ENCODE results near the gene SORCS2. TPM values are rescaled to one million over a fixed set of nuclear protein-coding genes. Genes with fewer than 3 reads are reported as not detected.

The SORCS2 gene
- total RNA-seq, 6 experiments from 2014 or later: 0.18 to 6.2 (median 3.1) TPM

- H3K9me3 ChIP-seq: no peaks in the 10 kb centered on the region
- no peak overlapping the region for H3K27ac ChIP-seq
- no peaks in the 10 kb centered on the region for H3K27me3 ChIP-seq
- H3K4me3 ChIP-seq: no peak overlapping the region
- 100% methylated on average over 1 of the region's 12 CpGs for WGBS (ENCODE audit: insufficient coverage, low coverage, low lambda C conversion rate, missing lambda C conversion rate)
- ATAC-seq (no peak), DNase-seq (no peak)
- intact Hi-C loops (cut with DNase I): no loop called here
- TF ChIP-seq CTCF (IDR thresholded peaks at IDR 0.05) (no peak), POLR2A (IDR thresholded peaks at IDR 0.05) (no peak)
- H3K4me1 ChIP-seq: no peaks in the 10 kb centered on the region
- no peaks in the 10 kb centered on the region for H3K36me3 ChIP-seq
These were observed 46.1 kb downstream of the SORCS2 start for GRCh38 chr4:7238300-7238960.

DNA sequence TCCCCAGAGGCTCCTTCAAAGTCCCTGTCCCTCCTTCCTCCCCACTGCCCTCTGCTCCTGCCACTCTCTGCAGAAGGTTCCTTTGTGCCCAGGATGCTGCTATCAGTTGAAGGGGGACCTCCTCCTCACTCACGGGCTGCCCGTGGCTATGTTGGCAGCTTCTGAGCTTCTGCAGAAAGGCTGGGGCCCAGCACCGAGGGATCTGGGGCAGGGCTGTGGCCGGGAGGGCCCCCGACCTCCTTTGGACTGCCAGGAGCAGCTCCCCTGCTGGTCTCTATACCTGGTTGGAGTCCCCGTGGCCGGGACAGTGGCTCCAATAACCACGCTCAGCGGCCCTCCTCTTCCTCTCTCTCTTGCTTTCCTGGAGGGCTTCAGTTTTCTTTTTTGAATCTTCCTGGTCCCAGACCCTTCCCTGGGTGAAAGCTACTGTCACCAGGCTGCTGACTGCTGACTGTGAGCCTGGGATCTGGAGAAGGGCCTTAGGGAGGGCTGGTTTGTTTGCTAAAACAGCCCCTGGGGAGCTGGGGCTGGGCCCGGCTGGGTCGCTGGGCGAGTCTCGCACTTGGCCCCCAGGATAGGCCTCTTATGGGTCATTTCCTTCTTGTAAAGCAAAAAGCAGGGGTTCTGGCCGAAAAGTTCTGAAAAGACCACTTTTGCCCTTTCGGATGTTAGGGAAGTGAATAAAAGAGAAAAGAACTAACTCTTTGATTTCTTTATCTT, 46.9 kb downstream of the SORCS2 start:
- no peaks in the 10 kb centered on the region for H3K36me3 ChIP-seq
- no peak for DNase-seq
- intact Hi-C loops (cut with DNase I): no loop called here
- H3K27me3 ChIP-seq: no peaks in the 10 kb centered on the region
- TF ChIP-seq POLR2A (IDR thresholded peaks at IDR 0.05) (no peak), CTCF (IDR thresholded peaks at IDR 0.05) (no peak)
- H3K9me3 ChIP-seq: no peaks in the 10 kb centered on the region
- H3K4me3 ChIP-seq: no peak overlapping the region
- H3K4me1 ChIP-seq: no peaks in the 10 kb centered on the region
- ATAC-seq: no peak
- H3K27ac ChIP-seq: no peak overlapping the region
- WGBS (ENCODE audit: insufficient coverage, low coverage, low lambda C conversion rate, missing lambda C conversion rate): 68% methylated on average over 7 of the region's 15 CpGs

DNA sequence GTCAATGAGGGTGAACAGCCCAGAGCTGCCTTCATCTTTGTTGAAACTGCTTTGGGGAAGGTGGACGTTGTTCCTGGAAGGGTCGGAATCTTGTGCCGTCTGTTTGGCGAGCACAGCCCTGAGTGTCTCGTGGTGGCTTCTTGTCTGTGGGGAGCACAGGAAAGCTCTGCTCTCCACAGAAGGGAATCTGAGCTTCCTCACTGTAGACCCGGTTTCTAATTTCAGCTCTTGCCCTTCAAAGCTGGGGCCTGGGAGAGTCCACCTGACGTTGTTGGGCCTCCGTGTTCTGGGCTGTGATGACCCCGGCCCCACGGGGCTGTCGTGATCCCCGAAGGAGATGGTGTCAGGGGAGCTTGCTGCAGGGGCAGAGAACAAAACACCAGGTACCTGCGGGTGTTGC, 47.5 kb downstream of the SORCS2 start:
- Histone ChIP-seq H3K36me3 (no peaks in the 10 kb centered on the region), H3K4me3 (no peak overlapping the region), H3K4me1 (no peaks in the 10 kb centered on the region), H3K27ac (no peak overlapping the region), H3K27me3 (no peaks in the 10 kb centered on the region), H3K9me3 (no peaks in the 10 kb centered on the region)
- DNase-seq (no peak), ATAC-seq (no peak)
- 77% methylated on average over 3 of the region's 13 CpGs for WGBS (ENCODE audit: insufficient coverage, low coverage, low lambda C conversion rate, missing lambda C conversion rate)
- intact Hi-C loops (cut with DNase I): no loop called here
- TF ChIP-seq CTCF (IDR thresholded peaks at IDR 0.05) (no peak), POLR2A (IDR thresholded peaks at IDR 0.05) (no peak)

DNA sequence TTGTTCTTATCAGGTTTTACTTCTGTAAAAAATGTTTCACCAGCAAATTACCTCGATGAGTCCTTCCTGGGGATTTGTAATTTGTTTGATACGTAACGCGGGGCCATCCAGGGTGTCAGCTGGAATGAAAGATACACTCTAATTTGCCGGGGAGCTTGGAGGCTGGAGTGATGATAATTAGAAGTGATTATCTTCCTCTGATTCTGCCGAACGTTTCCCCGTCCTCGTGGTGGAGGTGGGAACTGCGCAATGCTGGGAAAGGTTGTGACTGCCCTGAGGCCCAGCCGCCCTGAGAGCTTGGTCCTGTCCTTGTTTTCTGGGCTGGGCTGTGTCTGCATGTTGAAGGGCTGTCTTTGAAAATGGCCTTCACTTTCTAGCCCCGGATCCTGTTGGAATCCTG, 48.0 kb downstream of the SORCS2 start:
- intact Hi-C loops (cut with DNase I): no loop called here
- 71% methylated on average over 6 of the region's 12 CpGs for WGBS (ENCODE audit: insufficient coverage, low coverage, low lambda C conversion rate, missing lambda C conversion rate)
- H3K36me3 ChIP-seq: no peaks in the 10 kb centered on the region
- H3K4me1 ChIP-seq: no peaks in the 10 kb centered on the region
- H3K9me3 ChIP-seq: no peaks in the 10 kb centered on the region
- ATAC-seq: no peak
- no peak overlapping the region for H3K4me3 ChIP-seq
- no peak for DNase-seq
- no peak overlapping the region for H3K27ac ChIP-seq
- TF ChIP-seq CTCF (IDR thresholded peaks at IDR 0.05): no peak
- no peak for TF ChIP-seq POLR2A (IDR thresholded peaks at IDR 0.05)
- no peaks in the 10 kb centered on the region for H3K27me3 ChIP-seq

Data from right lobe of liver (tissue), 6 donors.